Tibial artery (tissue), 4 donors: ENCODE results near the gene KCNAB3.

ENCODE experiments used
- DNase-seq, 2 donors: peaks; one replicate each; pipeline ENCODE4 v3.0.0-alpha.2; 2019
- H3K27ac ChIP-seq, 2 donors: fragments of 200-600 bp; sonication (generic) in 1 of 2; 1 replicate in 1 of 2; 2 replicates in 1 of 2; pipeline ENCODE4 v1.5.1; 2018 to 2019; ENCODE audit warnings: mild to moderate bottlenecking in 1 of 2
- H3K27me3 ChIP-seq, 2 donors: fragments of 200-600 bp; sonication (generic) in 1 of 2; one replicate each; pipeline versions ENCODE4 v1.5.1 to v1.6.0; 2016 to 2019
- H3K36me3 ChIP-seq, 3 donors: fragments of 200-600 bp; sonication (generic) in 2 of 3; one replicate each; pipeline ENCODE4 v1.5.1; 2016 to 2019; ENCODE audit warnings: mild to moderate bottlenecking in 2 of 3
- H3K4me1 ChIP-seq, 4 donors: fragments of 200-600 bp; sonication (generic) in 2 of 4; 1 replicate in 3 of 4; 2 replicates in 1 of 4; pipeline ENCODE4 v1.5.1; 2016 to 2019
- H3K4me3 ChIP-seq, 2 donors: fragments of 200-600 bp; sonication (generic) in 1 of 2; 1 replicate in 1 of 2; 2 replicates in 1 of 2; pipeline ENCODE4 v1.5.1; 2018 to 2019; ENCODE audit warnings: mild to moderate bottlenecking in 2 of 2
- H3K9me3 ChIP-seq, 3 donors: fragments of 200-600 bp; sonication (generic) in 1 of 3; one replicate each; pipeline ENCODE4 v1.5.1; 2016 to 2019
- intact Hi-C: fragments of 100-400 bp; cut with DNase I; formaldehyde crosslinking; loops from one replicate; pipeline ENCODE4 v1.15.0; 2023; ENCODE audit warnings: low total_unique reads
- TF ChIP-seq, protein P1 (sequence below), 2 experiments: fragments of 200-600 bp in 1 of 2; fragments of 450-650 bp in 1 of 2; IDR thresholded peaks; one replicate each; pipeline ENCODE4 v1.5.1; 2017 to 2019; ENCODE audit warnings: antibody characterized with exemption in 2 of 2, mild to moderate bottlenecking in 1 of 2, moderate library complexity in 1 of 2

KCNAB3 gene

DNA sequence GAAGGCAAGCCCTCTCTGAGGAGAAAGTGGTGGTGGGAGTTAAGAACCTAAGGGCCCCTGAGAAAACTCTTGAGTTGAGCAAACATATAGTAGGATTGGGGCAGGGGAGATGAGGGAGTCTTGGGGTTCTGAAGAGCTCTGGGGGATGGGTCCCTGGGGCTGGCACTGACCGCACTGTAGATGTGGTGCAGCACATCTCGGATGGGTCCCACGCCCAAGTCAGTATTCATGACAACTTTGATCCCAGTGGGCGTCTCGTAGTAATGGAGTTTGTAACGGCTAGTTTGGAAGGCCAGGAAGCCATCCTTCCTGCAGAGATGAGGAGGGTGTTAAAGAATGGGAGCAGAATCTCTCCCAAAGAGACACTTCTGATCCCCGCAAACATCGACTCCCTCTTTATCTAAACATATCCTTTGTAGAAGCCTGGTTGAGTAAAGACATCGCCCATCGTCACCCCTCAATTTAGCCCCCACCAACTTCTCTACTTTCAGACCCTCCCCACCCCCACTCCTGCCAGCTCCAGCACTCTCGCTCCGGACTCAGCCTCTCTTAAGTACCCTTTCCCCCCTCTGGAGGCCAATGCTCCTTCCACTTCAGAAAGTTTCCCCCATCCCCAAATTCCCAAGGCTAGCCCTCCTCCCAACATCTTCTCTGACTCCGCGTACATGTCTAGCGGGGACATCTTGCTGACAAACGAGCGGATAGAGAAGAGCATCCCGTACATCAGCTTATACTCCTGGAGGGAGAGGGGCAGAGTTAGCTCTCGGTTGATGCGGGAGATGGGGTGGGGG is 1.4 kb upstream of the KCNAB3 start:
- no peaks in the 10 kb centered on the region for H3K9me3 ChIP-seq
- H3K4me1 ChIP-seq, result peaks cover 0 to 38% (median 25%) of the 10 kb centered on the region in 4 donors
- H3K4me3 ChIP-seq, result peak overlapping the region; percentile 74 to 82
- no peak for DNase-seq
- intact Hi-C loops, result no loop called here
- peak overlapping the region; percentile 56 to 78 for H3K27ac ChIP-seq
- TF ChIP-seq, protein P1, sequence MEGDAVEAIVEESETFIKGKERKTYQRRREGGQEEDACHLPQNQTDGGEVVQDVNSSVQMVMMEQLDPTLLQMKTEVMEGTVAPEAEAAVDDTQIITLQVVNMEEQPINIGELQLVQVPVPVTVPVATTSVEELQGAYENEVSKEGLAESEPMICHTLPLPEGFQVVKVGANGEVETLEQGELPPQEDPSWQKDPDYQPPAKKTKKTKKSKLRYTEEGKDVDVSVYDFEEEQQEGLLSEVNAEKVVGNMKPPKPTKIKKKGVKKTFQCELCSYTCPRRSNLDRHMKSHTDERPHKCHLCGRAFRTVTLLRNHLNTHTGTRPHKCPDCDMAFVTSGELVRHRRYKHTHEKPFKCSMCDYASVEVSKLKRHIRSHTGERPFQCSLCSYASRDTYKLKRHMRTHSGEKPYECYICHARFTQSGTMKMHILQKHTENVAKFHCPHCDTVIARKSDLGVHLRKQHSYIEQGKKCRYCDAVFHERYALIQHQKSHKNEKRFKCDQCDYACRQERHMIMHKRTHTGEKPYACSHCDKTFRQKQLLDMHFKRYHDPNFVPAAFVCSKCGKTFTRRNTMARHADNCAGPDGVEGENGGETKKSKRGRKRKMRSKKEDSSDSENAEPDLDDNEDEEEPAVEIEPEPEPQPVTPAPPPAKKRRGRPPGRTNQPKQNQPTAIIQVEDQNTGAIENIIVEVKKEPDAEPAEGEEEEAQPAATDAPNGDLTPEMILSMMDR (IDR thresholded peaks at IDR 0.05), result no peak
- H3K27me3 ChIP-seq, result peaks cover 0 to 10% of the 10 kb centered on the region in 2 donors
- H3K36me3 ChIP-seq, result peaks cover under 1 to 19% (median 3%) of the 10 kb centered on the region in 3 donors

DNA sequence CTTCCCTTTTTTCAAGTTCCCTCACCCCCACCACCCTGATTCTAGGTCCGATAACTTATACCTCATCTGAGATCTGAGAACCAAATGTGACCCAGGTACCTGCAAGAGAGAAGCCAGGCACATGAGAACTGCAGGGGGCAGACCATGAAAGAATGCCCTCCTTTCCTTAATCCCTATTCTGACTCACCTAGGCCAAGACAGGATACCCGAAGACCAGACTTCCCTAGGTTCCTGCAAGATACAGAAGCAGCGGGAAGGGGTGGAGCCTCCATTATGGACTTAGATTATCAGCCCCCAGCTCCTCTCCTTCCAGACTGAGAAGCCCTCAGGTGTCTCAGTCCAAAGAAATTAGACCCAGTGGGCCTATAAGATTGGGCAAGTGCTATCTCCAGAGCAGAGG is 2.1 kb downstream of the KCNAB3 start:
- DNase-seq, result no peak
- intact Hi-C loops, result no loop called here
- Histone ChIP-seq H3K4me1 (peaks cover 0 to 31% (median 15%) of the 10 kb centered on the region in 4 donors), H3K27me3 (peaks cover 0 to 10% of the 10 kb centered on the region in 2 donors), H3K9me3 (no peaks in the 10 kb centered on the region), H3K4me3 (no peak overlapping the region), H3K36me3 (peaks cover 0 to 4% (median 0%) of the 10 kb centered on the region in 3 donors), H3K27ac (no peak overlapping the region)
- TF ChIP-seq, protein P1 (IDR thresholded peaks at IDR 0.05), result no peak

DNA sequence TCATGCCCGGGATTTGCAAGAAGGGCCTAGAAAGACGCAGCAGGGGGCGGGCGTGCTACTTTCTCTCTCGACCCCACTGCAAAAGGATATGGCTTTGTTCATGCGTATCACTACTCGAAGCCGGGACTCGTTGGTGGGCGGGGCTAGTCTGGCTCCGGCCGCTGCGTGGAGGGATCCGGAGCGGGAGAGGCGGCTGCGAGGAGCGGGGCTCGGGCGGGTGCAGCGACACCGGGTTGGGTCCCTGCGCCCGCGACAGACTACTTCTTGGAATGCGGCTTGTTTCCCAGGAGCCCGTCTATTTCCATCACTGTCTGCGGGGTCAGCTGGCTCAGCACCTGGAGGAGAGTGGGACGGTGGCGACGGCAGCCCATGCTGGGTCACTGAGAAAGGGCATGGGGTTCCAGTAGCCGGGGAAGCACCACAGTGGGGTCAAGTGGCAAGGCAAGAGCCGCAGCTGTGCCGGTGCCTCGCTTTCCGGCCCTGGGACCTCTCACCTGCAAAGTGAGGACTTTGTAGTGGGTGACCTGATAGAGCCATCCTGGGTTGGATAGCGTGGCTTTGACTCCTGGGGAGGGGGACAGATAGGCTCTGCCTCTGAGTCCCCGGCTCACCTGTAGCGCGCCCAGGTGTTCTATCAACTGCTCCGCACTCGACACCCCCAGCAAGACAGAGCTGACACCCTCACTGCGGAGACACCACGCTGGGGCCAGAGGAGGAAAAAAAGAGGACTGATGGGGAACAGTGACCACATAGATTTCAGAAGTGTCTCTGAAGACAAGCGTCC is 6.6 kb downstream of the KCNAB3 start:
- TF ChIP-seq, protein P1 (IDR thresholded peaks at IDR 0.05), result no peak
- DNase-seq, result peak; percentile 85 to 92
- intact Hi-C loops, result no loop called here

DNA sequence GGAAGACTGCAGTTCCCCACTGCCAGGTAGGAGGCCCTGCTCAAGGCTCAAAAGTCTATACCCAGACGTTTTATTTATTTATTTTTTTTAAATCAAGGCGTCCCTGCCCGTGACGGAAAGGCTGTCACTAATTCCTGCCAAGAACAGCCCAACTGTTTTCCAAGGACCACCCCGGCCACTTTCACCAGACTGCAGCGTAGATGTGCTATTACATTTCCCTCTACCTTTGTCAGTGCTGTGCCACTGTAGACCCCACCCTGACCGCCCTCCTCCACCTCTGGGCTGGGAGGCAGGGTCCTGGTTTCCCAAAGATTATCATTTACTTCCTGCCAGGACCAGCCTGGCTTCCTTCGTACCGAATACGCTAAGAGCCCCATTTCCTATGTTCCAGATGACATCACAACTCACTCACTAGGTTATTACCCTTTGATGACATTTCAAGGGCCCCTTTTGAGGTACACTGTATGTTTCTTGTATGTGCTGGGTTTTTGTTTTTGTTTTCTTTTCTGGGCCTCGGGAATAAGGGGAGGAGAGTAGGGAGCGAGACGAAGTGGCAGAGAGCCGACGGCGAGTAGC is 7.3 kb downstream of the KCNAB3 start:
- Histone ChIP-seq H3K9me3 (no peaks in the 10 kb centered on the region), H3K4me3 (peak overlapping the region; percentile 47 to 52), H3K4me1 (peaks cover 0 to 11% (median 8%) of the 10 kb centered on the region in 4 donors), H3K27me3 (no peaks in the 10 kb centered on the region), H3K36me3 (no peaks in the 10 kb centered on the region), H3K27ac (peak overlapping the region; percentile 29 to 58)
- TF ChIP-seq, protein P1 (IDR thresholded peaks at IDR 0.05), result no peak
- intact Hi-C loops, result no loop called here
- DNase-seq, result no peak

More for the DNA sequence above, 6.6 kb downstream of the KCNAB3 start:
- no peaks in the 10 kb centered on the region for H3K9me3 ChIP-seq
- H3K36me3 ChIP-seq, result no peaks in the 10 kb centered on the region
- H3K27ac ChIP-seq, result peak overlapping the region; percentile 29 to 58
- peaks cover 0 to 11% (median 8%) of the 10 kb centered on the region in 4 donors for H3K4me1 ChIP-seq
- H3K4me3 ChIP-seq, result peak overlapping the region; percentile 47 to 52
- no peaks in the 10 kb centered on the region for H3K27me3 ChIP-seq

DNA sequence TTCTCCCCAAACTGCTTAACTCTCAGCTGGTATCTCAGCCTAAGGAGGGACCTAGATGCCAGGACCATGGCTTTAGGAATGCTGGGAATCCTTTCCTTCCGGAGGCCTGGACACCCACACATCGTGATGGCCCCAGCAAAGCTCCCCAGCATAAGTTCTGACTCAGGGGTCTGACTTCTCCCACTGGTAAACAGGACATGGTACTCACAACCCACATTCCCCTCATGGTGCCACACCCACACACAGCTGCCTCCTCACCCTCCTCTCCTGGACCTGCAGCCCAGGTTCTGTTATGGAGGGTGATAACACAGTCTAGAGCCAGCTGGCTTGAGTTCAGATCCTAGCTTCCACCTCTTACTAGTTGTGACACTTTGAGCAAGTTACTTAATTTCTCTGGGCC is 12.8 kb downstream of the KCNAB3 start:
- H3K36me3 ChIP-seq, result peaks cover 0 to 6% (median 0%) of the 10 kb centered on the region in 3 donors
- intact Hi-C loops, result no loop called here
- no peaks in the 10 kb centered on the region for H3K9me3 ChIP-seq
- peak overlapping the region in 1 of 2 donors; percentile 59 for H3K4me3 ChIP-seq
- no peaks in the 10 kb centered on the region for H3K27me3 ChIP-seq
- H3K27ac ChIP-seq, result peak overlapping the region; percentile 85 to 93
- TF ChIP-seq, protein P1 (IDR thresholded peaks at IDR 0.05), result no peak
- peaks cover 0 to 22% (median 14%) of the 10 kb centered on the region in 4 donors for H3K4me1 ChIP-seq
- DNase-seq, result no peak
